Gastrocnemius medialis (tissue), 4 donors: ENCODE results near the gene EGFR. TPM values are rescaled to one million over a fixed set of nuclear protein-coding genes. Genes with fewer than 3 reads are reported as not detected.

ENCODE experiments used
- ATAC-seq, 2 donors: fragments of 150-250 bp; one replicate each; pipeline ENCODE4 v1.9.1; 2016
- DNase-seq, 2 donors: peaks; one replicate each; pipeline ENCODE4 v3.0.0-alpha.2; 2019
- H3K27ac ChIP-seq, 4 donors: fragments of 200-600 bp; sonication (generic); 1 replicate in 1 of 4; 2 replicates in 3 of 4; pipeline ENCODE4 v1.5.1; 2016 to 2018; ENCODE audit warnings: mild to moderate bottlenecking in 2 of 4, moderate library complexity in 1 of 4
- H3K27me3 ChIP-seq, 3 donors: fragments of 200-600 bp; sonication (generic) in 2 of 3; 1 replicate in 1 of 3; 2 replicates in 2 of 3; pipeline versions ENCODE4 v1.5.1 to v1.6.0; 2016 to 2019; ENCODE audit warnings: mild to moderate bottlenecking in 1 of 3, moderate library complexity in 1 of 3
- H3K36me3 ChIP-seq, 2 donors: fragments of 200-600 bp; sonication (generic) in 1 of 2; one replicate each; pipeline ENCODE4 v1.5.1; 2017 to 2018
- H3K4me1 ChIP-seq, 2 donors: fragments of 200-600 bp; sonication (generic) in 1 of 2; one replicate each; pipeline ENCODE4 v1.5.1; 2016 to 2017; ENCODE audit warnings: mild to moderate bottlenecking in 2 of 2
- H3K4me3 ChIP-seq, 4 donors: fragments of 200-600 bp; sonication (generic) in 3 of 4; 1 replicate in 1 of 4; 2 replicates in 3 of 4; pipeline ENCODE4 v1.5.1; 2016 to 2019; ENCODE audit warnings: mild to moderate bottlenecking in 2 of 4
- H3K9me3 ChIP-seq, 3 donors: fragments of 200-600 bp; sonication (generic) in 2 of 3; 1 replicate in 1 of 3; 2 replicates in 2 of 3; pipeline ENCODE4 v1.5.1; 2016 to 2019
- POLR2A ChIP-seq, 2 donors: fragments of 450-650 bp; IDR thresholded peaks; one replicate each; pipeline ENCODE4 v1.6.1; 2017; ENCODE audit warnings: antibody characterized with exemption in 2 of 2, mild to moderate bottlenecking in 2 of 2, moderate library complexity in 2 of 2
- in situ Hi-C, 4 donors: fragments of 200-750 bp; cut with MboI; loops; one replicate each; pipeline versions ENCODE4 v1.15.0 to v1.8.0; 2017; ENCODE audit warnings: low sequenced_read_pairs in 4 of 4
- intact Hi-C: fragments of 100-400 bp; cut with DNase I; formaldehyde crosslinking; loops from one replicate; pipeline ENCODE4 v1.15.1; 2023; ENCODE audit warnings: low total_unique reads
- total RNA-seq, 4 donors: library from RNA; depleted of rRNA; stranded (reverse); fragments of >200 nt; gene quantifications; one replicate each; pipeline versions ENCODE4 v1.1.0 to v1.2.3, GENCODE V29; 2016
- TF ChIP-seq, protein P1 (sequence below), 5 experiments: fragments of 450-650 bp in 3 of 5; fragments of 200-600 bp in 2 of 5; sonication (generic) in 2 of 5; IDR thresholded peaks in 4 of 5; conservative IDR thresholded peaks in 1 of 5; 1 replicate in 4 of 5; 2 replicates in 1 of 5; pipeline ENCODE4 v1.5.1; 2016 to 2019; ENCODE audit warnings: antibody characterized with exemption in 5 of 5, mild to moderate bottlenecking in 3 of 5, moderate library complexity in 3 of 5

The EGFR gene
- total RNA-seq, 4 donors from 2014 or later, result 28.0 to 34.8 (median 29.4) TPM

DNA sequence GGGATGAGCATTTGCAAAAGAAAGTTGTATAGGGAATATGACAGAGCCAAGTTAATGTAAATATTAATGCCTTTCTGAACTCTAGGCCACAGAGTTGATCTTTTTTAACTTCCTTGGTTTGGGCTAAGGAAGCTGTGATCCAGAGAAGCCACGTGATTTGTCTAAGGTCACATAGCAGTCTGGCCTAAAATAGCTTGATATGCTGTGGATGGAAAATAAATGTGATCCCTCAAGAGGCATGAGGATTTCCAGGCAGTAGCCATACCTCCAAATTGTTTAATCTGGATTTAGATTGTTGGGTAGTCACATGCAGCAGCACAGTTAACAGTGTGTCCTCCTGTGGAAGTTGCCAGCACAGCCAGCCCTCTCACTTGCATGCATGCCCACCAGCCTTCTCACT lies 180.6 kb downstream of the EGFR start:
- H3K9me3 ChIP-seq, result no peaks in the 10 kb centered on the region
- no peak overlapping the region for H3K4me3 ChIP-seq
- peaks cover 14 to 19% of the 10 kb centered on the region in 2 donors for H3K4me1 ChIP-seq
- ATAC-seq (no peak), DNase-seq (no peak)
- no peak overlapping the region for H3K27ac ChIP-seq
- intact Hi-C loops (no loop called here), in situ Hi-C loops (no loop called here)
- TF ChIP-seq, protein P1, sequence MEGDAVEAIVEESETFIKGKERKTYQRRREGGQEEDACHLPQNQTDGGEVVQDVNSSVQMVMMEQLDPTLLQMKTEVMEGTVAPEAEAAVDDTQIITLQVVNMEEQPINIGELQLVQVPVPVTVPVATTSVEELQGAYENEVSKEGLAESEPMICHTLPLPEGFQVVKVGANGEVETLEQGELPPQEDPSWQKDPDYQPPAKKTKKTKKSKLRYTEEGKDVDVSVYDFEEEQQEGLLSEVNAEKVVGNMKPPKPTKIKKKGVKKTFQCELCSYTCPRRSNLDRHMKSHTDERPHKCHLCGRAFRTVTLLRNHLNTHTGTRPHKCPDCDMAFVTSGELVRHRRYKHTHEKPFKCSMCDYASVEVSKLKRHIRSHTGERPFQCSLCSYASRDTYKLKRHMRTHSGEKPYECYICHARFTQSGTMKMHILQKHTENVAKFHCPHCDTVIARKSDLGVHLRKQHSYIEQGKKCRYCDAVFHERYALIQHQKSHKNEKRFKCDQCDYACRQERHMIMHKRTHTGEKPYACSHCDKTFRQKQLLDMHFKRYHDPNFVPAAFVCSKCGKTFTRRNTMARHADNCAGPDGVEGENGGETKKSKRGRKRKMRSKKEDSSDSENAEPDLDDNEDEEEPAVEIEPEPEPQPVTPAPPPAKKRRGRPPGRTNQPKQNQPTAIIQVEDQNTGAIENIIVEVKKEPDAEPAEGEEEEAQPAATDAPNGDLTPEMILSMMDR (IDR thresholded peaks at IDR 0.05 in 4 of 5, conservative IDR thresholded peaks at IDR 0.05 in 1 of 5), result no peak
- no peak for TF ChIP-seq POLR2A (IDR thresholded peaks at IDR 0.05)
- peaks cover 0 to 40% of the 10 kb centered on the region in 2 donors for H3K36me3 ChIP-seq
- H3K27me3 ChIP-seq, result no peaks in the 10 kb centered on the region

DNA sequence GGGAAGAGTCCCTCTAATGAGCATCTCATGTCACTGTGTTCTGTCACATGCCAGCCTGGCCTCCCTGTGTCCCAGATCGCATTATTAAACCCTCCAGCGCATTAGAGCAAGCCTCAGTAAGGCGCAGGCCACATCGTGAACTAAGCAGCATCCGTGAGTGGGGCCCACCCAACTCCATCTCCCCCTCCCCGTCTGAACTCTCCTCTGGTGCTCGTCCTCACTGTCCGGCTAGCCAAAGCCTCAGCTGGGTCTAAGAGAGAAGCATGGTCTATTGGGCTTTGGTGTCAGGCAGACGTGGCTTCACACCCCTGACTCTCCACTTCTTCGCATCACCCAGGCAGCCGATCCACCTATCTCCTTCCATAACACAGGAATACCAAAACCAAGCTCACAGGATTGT lies 181.6 kb downstream of the EGFR start:
- ATAC-seq, result no peak
- intact Hi-C loops, result no loop called here
- no peaks in the 10 kb centered on the region for H3K27me3 ChIP-seq
- no peak for DNase-seq
- in situ Hi-C loops, result no loop called here
- H3K27ac ChIP-seq, result no peak overlapping the region
- no peaks in the 10 kb centered on the region for H3K9me3 ChIP-seq
- no peak overlapping the region for H3K4me3 ChIP-seq
- H3K4me1 ChIP-seq, result peaks cover 14 to 19% of the 10 kb centered on the region in 2 donors
- H3K36me3 ChIP-seq, result peaks cover 0 to 51% of the 10 kb centered on the region in 2 donors
- no peak for TF ChIP-seq POLR2A (IDR thresholded peaks at IDR 0.05)
- TF ChIP-seq, protein P1 (IDR thresholded peaks at IDR 0.05 in 4 of 5, conservative IDR thresholded peaks at IDR 0.05 in 1 of 5), result no peak

DNA sequence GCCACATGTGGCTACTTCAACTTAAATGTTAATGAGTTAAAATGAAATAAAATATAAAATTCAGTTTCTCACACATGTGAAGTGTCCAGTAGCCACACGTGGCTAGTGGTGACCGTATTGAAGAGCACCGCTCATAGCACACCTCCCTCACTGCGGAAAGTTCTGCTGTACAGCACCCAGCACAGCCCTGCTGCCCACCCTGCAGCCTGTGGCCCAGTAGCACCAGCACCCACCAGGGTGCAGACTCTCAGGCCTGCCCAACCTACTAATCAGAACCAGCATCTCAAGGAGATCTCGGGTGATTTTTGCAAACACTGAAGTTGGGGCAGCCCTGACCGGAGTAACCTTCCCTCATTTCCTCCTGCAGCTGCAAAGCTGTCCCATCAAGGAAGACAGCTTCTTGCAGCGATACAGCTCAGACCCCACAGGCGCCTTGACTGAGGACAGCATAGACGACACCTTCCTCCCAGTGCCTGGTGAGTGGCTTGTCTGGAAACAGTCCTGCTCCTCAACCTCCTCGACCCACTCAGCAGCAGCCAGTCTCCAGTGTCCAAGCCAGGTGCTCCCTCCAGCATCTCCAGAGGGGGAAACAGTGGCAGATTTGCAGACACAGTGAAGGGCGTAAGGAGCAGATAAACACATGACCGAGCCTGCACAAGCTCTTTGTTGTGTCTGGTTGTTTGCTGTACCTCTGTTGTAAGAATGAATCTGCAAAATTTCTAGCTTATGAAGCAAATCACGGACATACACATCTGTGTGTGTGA lies 183.5 kb downstream of the EGFR start:
- H3K36me3 ChIP-seq, result peaks cover 0 to 69% of the 10 kb centered on the region in 2 donors
- no peak overlapping the region for H3K27ac ChIP-seq
- H3K9me3 ChIP-seq, result no peaks in the 10 kb centered on the region
- no peak for DNase-seq
- TF ChIP-seq, protein P1 (IDR thresholded peaks at IDR 0.05 in 4 of 5, conservative IDR thresholded peaks at IDR 0.05 in 1 of 5), result no peak
- no peak for TF ChIP-seq POLR2A (IDR thresholded peaks at IDR 0.05)
- H3K4me3 ChIP-seq, result no peak overlapping the region
- peaks cover 14 to 19% of the 10 kb centered on the region in 2 donors for H3K4me1 ChIP-seq
- ATAC-seq, result peak in 1 of 2 donors; percentile 17
- intact Hi-C loops (no loop called here), in situ Hi-C loops (no loop called here)
- H3K27me3 ChIP-seq, result no peaks in the 10 kb centered on the region

DNA sequence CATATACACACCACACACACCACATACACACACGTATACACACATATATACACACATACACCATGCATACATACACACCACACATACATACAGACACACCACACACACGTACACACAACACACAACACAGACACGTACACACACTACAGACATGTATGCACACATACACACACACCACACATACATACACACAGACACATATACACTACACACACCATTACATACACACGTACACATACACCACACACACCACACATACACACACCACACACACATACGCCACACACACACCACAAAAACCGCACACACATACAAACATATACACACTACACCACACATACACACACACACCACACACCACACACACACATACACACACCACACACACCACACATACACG lies 184.5 kb downstream of the EGFR start:
- ATAC-seq (no peak), DNase-seq (no peak)
- TF ChIP-seq POLR2A (IDR thresholded peaks at IDR 0.05), result no peak
- TF ChIP-seq, protein P1 (IDR thresholded peaks at IDR 0.05 in 4 of 5, conservative IDR thresholded peaks at IDR 0.05 in 1 of 5), result no peak
- Histone ChIP-seq H3K4me3 (no peak overlapping the region), H3K4me1 (peaks cover 14 to 17% of the 10 kb centered on the region in 2 donors), H3K27ac (no peak overlapping the region), H3K9me3 (no peaks in the 10 kb centered on the region), H3K36me3 (peaks cover 0 to 70% of the 10 kb centered on the region in 2 donors), H3K27me3 (no peaks in the 10 kb centered on the region)
- intact Hi-C loops, result no loop called here
- in situ Hi-C loops, result no loop called here
